ENCODE measurements around the gene ARG2. TPM values are rescaled to one million over a fixed set of nuclear protein-coding genes. Genes with fewer than 3 reads are reported as not detected.

Gene ARG2
- total RNA-seq, 1 donor from 2014 or later: 1.2 TPM

GRCh38 chr14:67630938-67631337 is 11.2 kb downstream of the ARG2 start:
- H3K4me3 ChIP-seq: no peak overlapping the region
- DNase-seq: no peak
- no peak overlapping the region for H3K27ac ChIP-seq (replicated peaks)
- no peaks in the 10 kb centered on the region for H3K27me3 ChIP-seq (ENCODE audit: low read depth)
- peaks cover 2% of the 10 kb centered on the region for H3K4me1 ChIP-seq
- no peak for TF ChIP-seq CTCF (IDR thresholded peaks at IDR 0.05; ENCODE audit: borderline replicate concordance)
- intact Hi-C loops (cut with micrococcal nuclease): no loop called here
- H3K36me3 ChIP-seq: no peaks in the 10 kb centered on the region
- H3K9me3 ChIP-seq (replicated peaks): no peaks in the 10 kb centered on the region

DNA sequence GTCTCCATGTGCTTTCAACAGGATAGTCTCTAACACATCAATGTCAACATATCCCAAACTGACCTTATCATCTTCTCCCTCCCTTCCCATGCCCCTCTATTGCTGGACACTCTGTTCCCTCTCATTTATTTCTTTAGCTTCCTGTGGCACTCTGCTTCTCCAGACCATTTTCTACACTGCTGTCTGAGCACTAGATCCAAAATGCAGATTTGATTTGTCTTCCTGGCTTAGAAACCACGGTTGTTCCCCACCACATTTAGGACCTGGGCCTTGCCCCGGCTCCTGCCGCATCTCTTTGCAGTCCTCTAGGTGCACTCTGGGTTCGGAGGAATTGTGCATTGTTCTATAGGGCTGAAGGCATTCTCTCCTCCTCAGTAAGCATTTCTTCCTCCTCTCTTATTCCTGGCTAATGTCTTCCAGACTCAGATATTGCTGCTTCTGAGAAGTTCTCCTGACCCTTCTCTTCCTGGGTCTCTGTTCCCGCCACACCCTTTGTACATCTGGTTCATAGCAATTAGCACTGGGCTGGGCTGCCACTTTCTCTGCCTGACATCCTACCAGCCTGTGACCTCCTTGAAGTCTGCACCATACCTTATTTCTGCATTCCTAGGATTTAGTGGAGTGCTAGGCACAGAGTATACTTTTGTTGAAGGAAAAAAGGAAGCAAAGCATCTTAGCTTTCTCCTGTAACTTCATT is 13.9 kb downstream of the ARG2 start:
- Histone ChIP-seq H3K36me3 (no peaks in the 10 kb centered on the region), H3K27ac (replicated peaks) (no peak overlapping the region), H3K4me3 (no peak overlapping the region), H3K9me3 (replicated peaks) (no peaks in the 10 kb centered on the region), H3K27me3 (ENCODE audit: low read depth) (no peaks in the 10 kb centered on the region), H3K4me1 (peaks cover 10% of the 10 kb centered on the region)
- TF ChIP-seq CTCF (IDR thresholded peaks at IDR 0.05; ENCODE audit: borderline replicate concordance): no peak
- intact Hi-C loops (cut with micrococcal nuclease): no loop called here
- no peak for DNase-seq

GRCh38 chr14:67636361-67636919 is 16.7 kb downstream of the ARG2 start:
- intact Hi-C loops (cut with micrococcal nuclease): no loop called here
- peaks cover 10% of the 10 kb centered on the region for H3K4me1 ChIP-seq
- H3K9me3 ChIP-seq (replicated peaks): no peaks in the 10 kb centered on the region
- no peak for DNase-seq
- no peaks in the 10 kb centered on the region for H3K27me3 ChIP-seq (ENCODE audit: low read depth)
- H3K27ac ChIP-seq (replicated peaks): peak overlapping the region; percentile 36
- H3K4me3 ChIP-seq: no peak overlapping the region
- H3K36me3 ChIP-seq: no peaks in the 10 kb centered on the region
- no peak for TF ChIP-seq CTCF (IDR thresholded peaks at IDR 0.05; ENCODE audit: borderline replicate concordance)

- no peak overlapping the region for H3K4me3 ChIP-seq
- peaks cover 10% of the 10 kb centered on the region for H3K4me1 ChIP-seq
- DNase-seq: no peak
- H3K36me3 ChIP-seq: no peaks in the 10 kb centered on the region
- H3K27me3 ChIP-seq (ENCODE audit: low read depth): no peaks in the 10 kb centered on the region
- TF ChIP-seq CTCF (IDR thresholded peaks at IDR 0.05; ENCODE audit: borderline replicate concordance): no peak
- no peak overlapping the region for H3K27ac ChIP-seq (replicated peaks)
- intact Hi-C loops (cut with micrococcal nuclease): no loop called here
- H3K9me3 ChIP-seq (replicated peaks): no peaks in the 10 kb centered on the region
These were observed 18.9 kb downstream of the ARG2 start for GRCh38 chr14:67638642-67639041.

DNA sequence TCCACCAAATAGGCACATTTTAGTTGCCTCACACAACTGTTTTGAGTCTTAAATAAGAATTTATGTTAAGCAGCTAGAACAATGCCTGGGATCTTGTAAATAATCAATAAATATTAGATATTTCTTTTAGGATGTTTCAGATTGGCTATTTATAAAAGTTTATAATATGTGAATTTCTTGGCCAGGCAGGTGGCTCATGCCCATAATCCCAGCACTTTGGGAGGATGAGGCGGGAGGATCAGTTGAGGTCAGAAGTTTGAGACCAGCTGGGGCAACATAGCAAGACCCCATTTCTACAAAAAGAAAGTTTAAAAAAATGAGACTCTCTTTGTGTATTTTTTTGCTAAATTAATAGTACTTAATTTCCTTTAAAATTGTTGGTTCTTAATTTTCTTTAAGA is 21.8 kb downstream of the ARG2 start:
- no peak overlapping the region for H3K27ac ChIP-seq (replicated peaks)
- TF ChIP-seq CTCF (IDR thresholded peaks at IDR 0.05; ENCODE audit: borderline replicate concordance): no peak
- peaks cover 6% of the 10 kb centered on the region for H3K36me3 ChIP-seq
- no peaks in the 10 kb centered on the region for H3K27me3 ChIP-seq (ENCODE audit: low read depth)
- H3K4me1 ChIP-seq: peaks cover 11% of the 10 kb centered on the region
- DNase-seq: no peak
- H3K4me3 ChIP-seq: no peak overlapping the region
- intact Hi-C loops (cut with micrococcal nuclease): no loop called here
- H3K9me3 ChIP-seq (replicated peaks): no peaks in the 10 kb centered on the region

All from left ventricle myocardium inferior (tissue), 1 donor.